Measurements from ENCODE around the gene FAM120C.

- TF ChIP-seq, protein P1, sequence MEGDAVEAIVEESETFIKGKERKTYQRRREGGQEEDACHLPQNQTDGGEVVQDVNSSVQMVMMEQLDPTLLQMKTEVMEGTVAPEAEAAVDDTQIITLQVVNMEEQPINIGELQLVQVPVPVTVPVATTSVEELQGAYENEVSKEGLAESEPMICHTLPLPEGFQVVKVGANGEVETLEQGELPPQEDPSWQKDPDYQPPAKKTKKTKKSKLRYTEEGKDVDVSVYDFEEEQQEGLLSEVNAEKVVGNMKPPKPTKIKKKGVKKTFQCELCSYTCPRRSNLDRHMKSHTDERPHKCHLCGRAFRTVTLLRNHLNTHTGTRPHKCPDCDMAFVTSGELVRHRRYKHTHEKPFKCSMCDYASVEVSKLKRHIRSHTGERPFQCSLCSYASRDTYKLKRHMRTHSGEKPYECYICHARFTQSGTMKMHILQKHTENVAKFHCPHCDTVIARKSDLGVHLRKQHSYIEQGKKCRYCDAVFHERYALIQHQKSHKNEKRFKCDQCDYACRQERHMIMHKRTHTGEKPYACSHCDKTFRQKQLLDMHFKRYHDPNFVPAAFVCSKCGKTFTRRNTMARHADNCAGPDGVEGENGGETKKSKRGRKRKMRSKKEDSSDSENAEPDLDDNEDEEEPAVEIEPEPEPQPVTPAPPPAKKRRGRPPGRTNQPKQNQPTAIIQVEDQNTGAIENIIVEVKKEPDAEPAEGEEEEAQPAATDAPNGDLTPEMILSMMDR (IDR thresholded peaks at IDR 0.05; ENCODE audit: insufficient read depth, low read depth, low read length): no peak
- TF ChIP-seq EZH2 (IDR thresholded peaks at IDR 0.05; ENCODE audit: insufficient read depth, low read length): no peak
Observed at GRCh38 chrX:54044877-54045338, 138.1 kb downstream of the FAM120C start.

Measured in astrocyte (in vitro differentiated cells and primary cell).